Lower leg skin (tissue), 4 donors: ENCODE measurements around the gene LMTK3. TPM values are rescaled to one million over a fixed set of nuclear protein-coding genes. Genes with fewer than 3 reads are reported as not detected.

Source experiments
- DNase-seq, 2 donors: peaks; one replicate each; pipeline ENCODE4 v3.0.0-alpha.2; 2019; ENCODE audit warnings: low spot score in 2 of 2
- H3K4me3 ChIP-seq: fragments of 200-600 bp; sonication (generic); 2 replicates; pipeline ENCODE4 v1.5.1; 2017; ENCODE audit warnings: mild to moderate bottlenecking, low read depth; ENCODE audit not compliant: poor library complexity, severe bottlenecking
- POLR2A ChIP-seq, 2 donors: fragments of 450-650 bp; IDR thresholded peaks; one replicate each; pipeline ENCODE4 v1.6.1; 2016 to 2017; ENCODE audit warnings: antibody characterized with exemption in 2 of 2, mild to moderate bottlenecking in 1 of 2, moderate library complexity in 1 of 2
- WGBS, 2 donors: methylation state at CpG; one replicate each; pipeline ENCODE4 v1.1.5; 2018; 5-methylcytosine and 5-hydroxymethylcytosine counted together
- intact Hi-C: fragments of 100-400 bp; cut with DNase I; formaldehyde crosslinking; loops from one replicate; pipeline ENCODE4 v1.15.0; 2023; ENCODE audit warnings: low total_unique reads
- total RNA-seq, 4 donors: library from RNA; depleted of rRNA; stranded (reverse); fragments of >200 nt; gene quantifications; one replicate each; pipeline ENCODE4 v1.1.0, GENCODE V29; 2016
- TF ChIP-seq, protein P1 (sequence below), 3 donors: fragments of 450-650 bp; IDR thresholded peaks; one replicate each; pipeline ENCODE4 v1.5.1; 2016; ENCODE audit warnings: antibody characterized with exemption in 3 of 3, mild to moderate bottlenecking in 3 of 3, moderate library complexity in 2 of 3

The LMTK3 gene
- total RNA-seq, 4 donors from 2014 or later = 5.3 to 6.7 (median 5.8) TPM

DNA sequence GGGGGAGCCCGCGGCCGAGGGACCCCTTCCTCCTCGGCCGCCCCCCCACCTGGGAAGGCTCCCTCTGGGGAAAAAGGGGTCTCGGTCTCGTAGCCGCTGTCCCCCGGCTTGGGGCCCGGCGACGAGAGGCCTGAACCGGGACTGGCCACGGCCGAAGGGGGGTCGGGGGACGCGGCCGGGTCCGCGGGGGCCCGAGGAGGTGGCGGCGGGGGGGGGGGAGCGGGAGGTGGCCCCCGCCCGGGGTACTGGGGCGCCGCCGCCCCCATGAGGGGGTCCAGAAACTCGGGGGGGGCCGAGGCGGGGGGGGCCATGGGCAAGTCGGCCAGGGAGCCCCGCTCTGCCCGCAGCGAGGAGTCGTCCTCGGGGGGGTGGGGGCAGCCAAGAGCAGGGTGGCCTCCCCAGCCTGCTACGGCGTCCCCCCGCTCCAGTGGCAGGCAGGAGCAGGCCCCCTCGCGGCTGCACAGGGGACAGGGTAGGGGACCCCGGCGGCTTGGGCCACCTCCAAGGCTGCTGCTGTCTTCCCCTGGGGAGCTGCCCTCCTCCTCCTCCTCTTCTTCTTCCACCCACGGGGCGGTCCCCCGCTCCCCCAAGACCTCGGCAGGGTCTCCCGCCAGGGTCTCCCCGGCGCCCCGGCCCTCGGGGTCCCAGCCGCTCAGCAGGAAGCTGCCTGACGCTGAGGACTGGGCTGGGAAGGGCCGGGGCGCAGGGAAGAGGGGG lies 12.9 kb downstream of the LMTK3 start:
- DNase-seq = no peak
- TF ChIP-seq POLR2A (IDR thresholded peaks at IDR 0.05) = no peak
- TF ChIP-seq, protein P1, sequence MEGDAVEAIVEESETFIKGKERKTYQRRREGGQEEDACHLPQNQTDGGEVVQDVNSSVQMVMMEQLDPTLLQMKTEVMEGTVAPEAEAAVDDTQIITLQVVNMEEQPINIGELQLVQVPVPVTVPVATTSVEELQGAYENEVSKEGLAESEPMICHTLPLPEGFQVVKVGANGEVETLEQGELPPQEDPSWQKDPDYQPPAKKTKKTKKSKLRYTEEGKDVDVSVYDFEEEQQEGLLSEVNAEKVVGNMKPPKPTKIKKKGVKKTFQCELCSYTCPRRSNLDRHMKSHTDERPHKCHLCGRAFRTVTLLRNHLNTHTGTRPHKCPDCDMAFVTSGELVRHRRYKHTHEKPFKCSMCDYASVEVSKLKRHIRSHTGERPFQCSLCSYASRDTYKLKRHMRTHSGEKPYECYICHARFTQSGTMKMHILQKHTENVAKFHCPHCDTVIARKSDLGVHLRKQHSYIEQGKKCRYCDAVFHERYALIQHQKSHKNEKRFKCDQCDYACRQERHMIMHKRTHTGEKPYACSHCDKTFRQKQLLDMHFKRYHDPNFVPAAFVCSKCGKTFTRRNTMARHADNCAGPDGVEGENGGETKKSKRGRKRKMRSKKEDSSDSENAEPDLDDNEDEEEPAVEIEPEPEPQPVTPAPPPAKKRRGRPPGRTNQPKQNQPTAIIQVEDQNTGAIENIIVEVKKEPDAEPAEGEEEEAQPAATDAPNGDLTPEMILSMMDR (IDR thresholded peaks at IDR 0.05) = no peak
- no peak overlapping the region for H3K4me3 ChIP-seq
- WGBS, 2 donors = 33 to 45% methylated on average over 7 to 41 of the region's 59 CpGs
- intact Hi-C loops = no loop called here

DNA sequence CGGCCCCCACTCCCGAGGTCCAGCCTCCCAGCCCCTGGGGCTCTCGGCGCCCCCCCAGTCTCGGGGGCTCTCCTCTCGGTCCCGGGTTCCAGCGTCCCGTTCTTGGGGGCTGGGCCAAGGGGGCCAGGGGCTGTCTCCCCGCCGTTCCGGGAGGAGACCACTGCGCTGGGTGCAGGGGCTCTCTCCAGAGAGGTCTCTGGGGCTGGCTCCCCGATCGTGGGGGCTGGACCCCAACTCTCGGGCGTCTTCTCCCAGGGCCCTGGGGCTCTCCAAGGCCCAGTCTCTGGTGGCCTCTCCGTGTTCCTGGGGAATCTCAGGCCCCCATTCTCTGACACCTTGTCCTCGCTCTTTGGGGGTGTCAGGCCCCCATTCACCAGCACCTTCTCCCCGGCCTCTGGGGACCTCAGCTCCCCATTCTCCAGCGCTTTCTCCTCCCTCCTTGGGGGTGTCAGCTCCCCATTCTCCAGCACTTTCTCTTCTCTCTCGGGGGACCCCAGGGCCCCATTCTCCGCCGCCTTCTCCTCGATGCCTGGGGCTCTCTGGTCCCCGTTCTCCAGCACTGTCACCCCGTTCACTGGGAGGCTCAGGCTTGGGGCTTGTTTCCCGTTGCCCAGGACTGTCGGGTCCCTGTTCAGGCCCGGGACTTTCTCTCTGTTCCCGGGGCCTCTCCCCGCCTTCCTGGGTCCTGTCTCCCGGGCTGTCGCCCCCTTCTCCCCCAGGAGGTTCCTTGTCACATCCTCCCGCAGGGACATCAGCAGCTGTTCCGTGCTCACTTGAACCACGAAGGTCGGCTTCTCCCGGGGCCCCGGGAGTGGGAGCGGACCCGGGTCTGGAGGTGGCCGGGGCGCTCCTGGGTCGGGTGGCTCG lies 13.7 kb downstream of the LMTK3 start:
- H3K4me3 ChIP-seq = no peak overlapping the region
- intact Hi-C loops = no loop called here
- 65 to 72% methylated on average over 38 to 39 of the region's 46 CpGs for WGBS, 2 donors
- TF ChIP-seq POLR2A (IDR thresholded peaks at IDR 0.05) = no peak
- TF ChIP-seq, protein P1 (IDR thresholded peaks at IDR 0.05) = no peak
- no peak for DNase-seq

DNA sequence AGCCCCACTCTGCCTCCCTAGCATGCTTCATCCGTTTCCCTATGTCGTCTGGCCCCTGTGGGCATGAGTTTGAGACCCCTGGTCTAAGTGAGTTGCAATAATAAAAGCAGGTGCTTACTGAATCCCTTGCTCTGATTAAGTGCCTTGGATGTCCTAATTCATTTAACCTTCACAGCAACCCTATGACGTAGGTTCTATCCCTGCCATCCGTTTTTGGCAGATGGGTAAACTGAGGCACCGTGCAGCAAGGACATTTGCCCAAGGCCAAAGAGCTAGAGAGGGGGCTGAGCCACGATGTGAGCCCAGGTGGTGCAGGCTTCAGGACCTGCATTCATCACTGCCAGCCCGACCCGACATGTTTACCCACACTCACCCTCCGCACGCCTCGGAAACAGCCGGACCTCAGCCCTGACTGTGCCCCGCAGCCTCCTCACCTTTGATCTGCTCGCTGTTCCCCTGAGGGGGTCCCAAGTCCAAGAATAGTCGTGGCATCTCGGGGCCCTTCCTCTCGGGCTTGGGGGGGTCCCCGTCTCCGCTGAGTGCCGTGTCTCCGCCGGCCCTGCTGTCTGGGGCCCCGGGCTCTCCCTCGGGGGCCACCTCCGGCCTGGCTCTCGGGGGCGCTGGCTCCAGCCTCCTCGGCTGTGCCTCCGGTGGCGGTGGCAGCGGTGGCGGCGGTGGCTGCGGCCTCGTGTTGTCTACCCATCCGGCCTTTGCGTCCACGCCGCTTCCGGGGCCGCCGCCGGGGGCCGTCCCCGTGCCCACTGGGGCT lies 14.5 kb downstream of the LMTK3 start:
- intact Hi-C loops = no loop called here
- no peak for TF ChIP-seq POLR2A (IDR thresholded peaks at IDR 0.05)
- TF ChIP-seq, protein P1 (IDR thresholded peaks at IDR 0.05) = no peak
- DNase-seq = no peak
- 74 to 82% methylated on average over 45 of the region's 45 CpGs for WGBS, 2 donors
- no peak overlapping the region for H3K4me3 ChIP-seq

DNA sequence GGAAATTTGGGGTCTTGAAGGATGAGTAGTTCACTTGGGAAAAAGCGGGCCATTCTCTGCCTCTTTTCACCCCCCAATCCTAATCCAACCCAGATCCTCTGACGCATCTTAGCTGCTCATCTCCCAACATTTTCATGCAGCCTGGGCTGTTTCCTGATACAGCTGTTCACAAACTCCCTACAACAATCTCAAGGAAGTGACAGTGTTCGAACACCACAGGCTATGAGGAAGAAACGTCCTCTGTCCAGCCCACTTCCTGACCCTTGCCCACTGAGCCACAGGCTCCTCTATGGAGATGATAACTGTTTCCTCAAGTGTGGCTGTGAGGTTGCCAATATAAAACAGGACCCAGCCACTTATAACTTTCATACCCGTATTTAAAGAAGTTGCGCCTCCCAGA lies 16.2 kb downstream of the LMTK3 start:
- DNase-seq = no peak
- intact Hi-C loops = no loop called here
- TF ChIP-seq POLR2A (IDR thresholded peaks at IDR 0.05) = no peak
- TF ChIP-seq, protein P1 (IDR thresholded peaks at IDR 0.05) = no peak
- no peak overlapping the region for H3K4me3 ChIP-seq
- 63 to 72% methylated on average over 6 of the region's 6 CpGs for WGBS, 2 donors

DNA sequence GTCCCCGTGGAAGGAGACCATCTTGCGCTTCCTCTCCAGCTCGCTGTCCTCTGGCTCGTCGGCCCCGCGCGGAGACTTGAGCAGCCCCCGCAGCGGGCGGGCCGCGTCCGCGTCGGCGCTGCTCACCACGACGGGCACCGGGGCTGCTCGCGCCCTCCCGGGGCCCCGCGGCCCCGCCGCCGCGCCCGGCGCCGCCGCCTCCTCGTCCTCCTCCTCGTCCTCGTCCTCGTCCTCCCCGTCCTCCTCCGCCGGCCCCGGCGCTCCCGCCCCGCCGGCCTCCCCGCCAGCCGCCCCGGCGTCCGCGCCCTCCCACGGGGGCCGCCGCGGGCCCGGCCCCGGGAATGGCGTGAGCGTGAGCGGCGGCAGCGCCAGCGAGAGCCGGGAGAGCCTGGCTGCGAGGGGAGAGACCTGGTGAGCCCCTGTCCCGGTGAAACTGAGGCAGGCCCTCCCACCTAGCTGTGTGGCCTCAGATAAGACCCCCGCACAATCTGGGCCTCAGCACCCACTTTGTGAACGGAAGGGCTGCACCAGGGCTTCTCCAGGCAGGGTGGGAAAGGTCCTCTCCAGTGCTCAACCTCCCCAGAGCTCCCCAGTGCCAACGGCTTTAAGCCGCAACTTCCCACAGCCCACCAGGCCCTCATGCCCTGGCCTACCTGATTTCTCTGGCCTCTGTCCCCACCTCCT lies 17.8 kb downstream of the LMTK3 start:
- WGBS, 2 donors = 3 to 46% methylated on average over 3 to 59 of the region's 70 CpGs
- DNase-seq = no peak
- intact Hi-C loops = no loop called here
- TF ChIP-seq POLR2A (IDR thresholded peaks at IDR 0.05) = no peak
- TF ChIP-seq, protein P1 (IDR thresholded peaks at IDR 0.05) = no peak
- H3K4me3 ChIP-seq = peak overlapping the region; percentile 33
